Neural crest cell (in vitro differentiated cells): Measurements from ENCODE around the gene SLC9A8. TPM values are rescaled to one million over a fixed set of nuclear protein-coding genes. Genes with fewer than 3 reads are reported as not detected.
A peak's percentile ranks its signal among the peaks of the same experiment; 100 is the strongest.

Experiments
- DNase-seq: peaks from one replicate; pipeline ENCODE4 v3.0.0; 2021; ENCODE audit warnings: low read depth, mixed read lengths, low spot score
- H3K27ac Mint-ChIP-seq: one replicate; pipeline ENCODE4 v1.8.0; 2021; ENCODE audit warnings: mild to moderate bottlenecking, mixed read lengths; ENCODE audit not compliant: unreplicated experiment
- H3K27me3 Mint-ChIP-seq: 2 replicates; pipeline ENCODE4 v1.8.0; 2021; ENCODE audit warnings: low read depth, mild to moderate bottlenecking, mixed read lengths
- H3K36me3 Mint-ChIP-seq: 2 replicates; pipeline ENCODE4 v1.8.0; 2021; ENCODE audit warnings: low read depth, mild to moderate bottlenecking, mixed read lengths
- H3K4me1 Mint-ChIP-seq: 2 replicates; pipeline ENCODE4 v1.8.0; 2021; ENCODE audit warnings: mixed read lengths
- H3K4me3 Mint-ChIP-seq: one replicate; pipeline ENCODE4 v1.8.0; 2021; ENCODE audit warnings: mild to moderate bottlenecking, mixed read lengths
- H3K9me3 Mint-ChIP-seq: 2 replicates; pipeline ENCODE4 v1.8.0; 2021; ENCODE audit warnings: mixed read lengths
- CTCF ChIP-seq: fragments of 200-600 bp; sonication (generic); conservative IDR thresholded peaks from 2 replicates; pipeline ENCODE4 v1.5.0; 2021; ENCODE audit warnings: antibody characterized with exemption, mild to moderate bottlenecking
- total RNA-seq: library from RNA; stranded (reverse); gene quantifications from 2 replicates; pipeline ENCODE4 v1.2.1, GENCODE V29; 2021

The SLC9A8 gene
- total RNA-seq, 1 donor from 2014 or later = 9.7 TPM

DNA sequence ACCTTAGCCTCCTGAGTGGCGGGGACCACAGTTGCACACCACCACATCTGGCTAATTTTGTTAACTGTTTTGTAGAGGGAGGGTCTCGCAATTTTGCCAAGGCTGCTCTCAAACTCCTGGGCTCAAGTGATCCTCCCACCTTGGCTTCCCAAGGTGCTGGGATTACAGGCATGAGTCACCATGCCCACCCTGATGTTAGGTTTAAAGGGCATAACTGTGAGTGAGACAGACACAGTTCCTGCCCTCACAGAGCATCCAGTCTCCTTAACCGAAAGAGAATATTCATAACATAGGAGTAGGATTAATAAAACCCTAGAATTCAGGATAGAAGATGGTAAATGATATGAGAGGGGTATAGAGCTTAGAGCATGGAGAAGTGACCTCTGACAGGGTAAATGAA is 105.8 kb downstream of the SLC9A8 start:
- Mint-ChIP-seq H3K4me1 (peaks cover 26% of the 10 kb centered on the region), H3K4me3 (peak overlapping the region; percentile 24), H3K9me3 (no peaks in the 10 kb centered on the region), H3K27ac (no peak overlapping the region), H3K36me3 (no peaks in the 10 kb centered on the region), H3K27me3 (peaks cover 3% of the 10 kb centered on the region)
- TF ChIP-seq CTCF = no peak
- no peak for DNase-seq

DNA sequence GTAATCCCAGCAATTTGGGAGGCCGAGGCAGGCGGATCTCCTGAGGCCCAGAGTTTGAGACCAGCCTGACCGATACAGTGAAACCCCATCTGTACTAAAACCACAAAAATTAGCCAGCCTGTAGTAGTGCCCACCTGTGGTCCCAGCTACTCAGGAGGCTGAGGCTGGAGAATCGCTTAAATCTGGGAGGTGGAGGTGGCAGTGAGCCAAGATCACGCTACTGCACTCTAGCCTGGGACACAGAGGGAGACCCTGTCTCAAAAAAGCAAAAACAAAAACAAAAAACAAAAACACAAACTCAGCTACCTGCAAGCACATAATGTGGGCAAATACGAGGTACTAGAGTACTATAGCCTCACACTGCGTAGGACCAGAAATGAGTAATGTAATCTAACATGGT is 106.4 kb downstream of the SLC9A8 start:
- peaks cover 3% of the 10 kb centered on the region for H3K27me3 Mint-ChIP-seq
- no peak for DNase-seq
- TF ChIP-seq CTCF = no peak
- peak overlapping the region; percentile 24 for H3K4me3 Mint-ChIP-seq
- H3K36me3 Mint-ChIP-seq = no peaks in the 10 kb centered on the region
- H3K9me3 Mint-ChIP-seq = no peaks in the 10 kb centered on the region
- H3K4me1 Mint-ChIP-seq = peaks cover 20% of the 10 kb centered on the region
- no peak overlapping the region for H3K27ac Mint-ChIP-seq

DNA sequence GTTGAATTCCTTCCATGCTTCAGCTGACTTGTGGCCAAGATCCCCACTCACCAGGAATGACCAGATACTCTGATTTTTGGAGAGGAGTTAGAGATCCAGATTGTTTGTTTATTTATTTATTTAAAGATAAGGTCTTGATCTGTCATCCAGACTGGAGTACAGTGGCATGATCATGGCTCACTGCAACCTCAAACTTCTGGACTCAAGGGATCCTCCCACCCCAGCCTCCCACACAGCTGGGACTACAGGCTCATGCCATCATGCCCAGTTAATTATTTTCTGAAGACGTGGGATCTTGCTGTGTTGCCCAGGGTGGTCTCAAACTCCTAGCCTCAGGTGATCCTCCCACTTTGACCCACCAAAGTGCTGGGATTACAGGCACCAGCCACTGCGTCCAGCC is 106.8 kb downstream of the SLC9A8 start:
- peaks cover 3% of the 10 kb centered on the region for H3K27me3 Mint-ChIP-seq
- no peaks in the 10 kb centered on the region for H3K36me3 Mint-ChIP-seq
- H3K4me1 Mint-ChIP-seq = peaks cover 15% of the 10 kb centered on the region
- no peak for DNase-seq
- H3K27ac Mint-ChIP-seq = no peak overlapping the region
- no peak for TF ChIP-seq CTCF
- no peaks in the 10 kb centered on the region for H3K9me3 Mint-ChIP-seq
- H3K4me3 Mint-ChIP-seq = no peak overlapping the region

DNA sequence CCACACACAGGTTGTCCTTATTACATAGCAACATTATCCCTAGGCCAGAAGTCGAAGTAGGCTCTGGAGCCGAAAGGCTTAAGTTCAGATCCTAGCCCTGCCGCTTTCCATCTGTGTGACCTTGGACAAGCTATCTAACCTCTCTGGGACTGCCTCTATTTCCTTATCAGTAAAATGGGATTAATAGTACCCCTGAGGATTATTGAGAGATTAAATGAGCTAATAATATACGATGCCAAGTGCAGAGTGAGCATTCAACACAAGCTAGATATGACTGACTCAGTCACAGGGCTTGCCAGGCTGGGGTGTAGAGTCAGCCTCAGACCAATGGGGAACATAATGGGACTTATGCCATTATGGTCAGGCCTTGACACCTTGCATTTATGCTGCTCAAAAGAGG is 111.6 kb downstream of the SLC9A8 start:
- H3K27ac Mint-ChIP-seq = no peak overlapping the region
- H3K4me1 Mint-ChIP-seq = peaks cover 8% of the 10 kb centered on the region
- H3K27me3 Mint-ChIP-seq = no peaks in the 10 kb centered on the region
- no peak for TF ChIP-seq CTCF
- peaks cover 2% of the 10 kb centered on the region for H3K9me3 Mint-ChIP-seq
- H3K4me3 Mint-ChIP-seq = peak overlapping the region; percentile 25
- H3K36me3 Mint-ChIP-seq = no peaks in the 10 kb centered on the region
- DNase-seq = no peak

DNA sequence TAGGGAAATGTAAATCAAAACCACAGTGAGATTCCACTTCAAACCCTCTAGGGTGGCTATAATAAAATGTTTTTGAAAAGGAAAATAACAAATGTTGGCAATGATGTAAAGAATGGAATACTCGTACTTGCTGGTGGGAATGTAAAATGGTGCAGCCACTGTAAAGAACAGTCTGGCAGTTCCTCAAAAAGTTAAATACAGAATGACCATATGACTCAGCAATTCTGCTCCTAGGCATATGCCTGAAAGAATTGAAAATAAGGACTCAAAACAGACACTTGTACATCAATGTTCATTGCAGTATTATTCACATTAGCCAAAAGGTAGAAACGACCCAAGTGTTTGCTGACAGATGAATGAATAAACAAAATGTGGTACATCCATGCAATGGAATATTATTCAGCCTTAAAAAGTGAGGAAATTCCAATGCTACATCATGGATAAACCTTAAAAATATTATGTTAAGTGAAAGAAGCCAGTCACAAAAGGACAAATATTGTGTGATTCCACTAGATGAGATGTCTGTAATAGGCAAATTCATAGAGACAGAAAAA is 113.3 kb downstream of the SLC9A8 start:
- Mint-ChIP-seq H3K27ac (no peak overlapping the region), H3K9me3 (peaks cover 2% of the 10 kb centered on the region), H3K4me3 (no peak overlapping the region), H3K27me3 (no peaks in the 10 kb centered on the region), H3K36me3 (no peaks in the 10 kb centered on the region), H3K4me1 (peaks cover 8% of the 10 kb centered on the region)
- no peak for TF ChIP-seq CTCF
- DNase-seq = no peak
